Testis (tissue), 2 donors: ENCODE measurements around the gene EIF4E.

Source experiments
- POLR2A ChIP-seq: fragments of 450-650 bp; IDR thresholded peaks from one replicate; pipeline ENCODE4 v1.6.1; 2017; ENCODE audit warnings: antibody characterized with exemption, mild to moderate bottlenecking, moderate library complexity
- TF ChIP-seq, protein P1 (sequence below), 3 experiments: fragments of 450-650 bp in 2 of 3; fragments of 200-600 bp in 1 of 3; sonication (generic) in 1 of 3; IDR thresholded peaks; one replicate each; pipeline ENCODE4 v1.5.1; 2016 to 2019; ENCODE audit warnings: antibody characterized with exemption in 3 of 3, mild to moderate bottlenecking in 2 of 3, moderate library complexity in 1 of 3

DNA sequence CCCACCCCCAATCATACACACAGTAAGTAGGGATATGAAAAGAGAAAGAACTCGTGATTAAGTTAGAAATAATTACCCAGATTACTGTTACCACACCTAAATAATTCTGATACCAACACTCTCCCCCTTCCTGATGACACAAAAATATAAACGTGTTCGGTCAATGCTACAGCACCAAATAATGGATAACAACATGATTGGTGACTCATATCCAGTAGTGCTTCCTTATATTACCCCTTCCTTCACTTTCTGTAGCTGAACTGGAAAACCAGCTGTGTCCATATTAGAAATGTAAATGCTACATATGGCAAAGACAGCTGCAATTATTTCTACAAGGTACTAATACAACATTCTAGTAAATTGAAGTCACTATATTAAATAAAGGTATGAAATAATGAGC lies 20.8 kb downstream of the EIF4E start:
- TF ChIP-seq, protein P1, sequence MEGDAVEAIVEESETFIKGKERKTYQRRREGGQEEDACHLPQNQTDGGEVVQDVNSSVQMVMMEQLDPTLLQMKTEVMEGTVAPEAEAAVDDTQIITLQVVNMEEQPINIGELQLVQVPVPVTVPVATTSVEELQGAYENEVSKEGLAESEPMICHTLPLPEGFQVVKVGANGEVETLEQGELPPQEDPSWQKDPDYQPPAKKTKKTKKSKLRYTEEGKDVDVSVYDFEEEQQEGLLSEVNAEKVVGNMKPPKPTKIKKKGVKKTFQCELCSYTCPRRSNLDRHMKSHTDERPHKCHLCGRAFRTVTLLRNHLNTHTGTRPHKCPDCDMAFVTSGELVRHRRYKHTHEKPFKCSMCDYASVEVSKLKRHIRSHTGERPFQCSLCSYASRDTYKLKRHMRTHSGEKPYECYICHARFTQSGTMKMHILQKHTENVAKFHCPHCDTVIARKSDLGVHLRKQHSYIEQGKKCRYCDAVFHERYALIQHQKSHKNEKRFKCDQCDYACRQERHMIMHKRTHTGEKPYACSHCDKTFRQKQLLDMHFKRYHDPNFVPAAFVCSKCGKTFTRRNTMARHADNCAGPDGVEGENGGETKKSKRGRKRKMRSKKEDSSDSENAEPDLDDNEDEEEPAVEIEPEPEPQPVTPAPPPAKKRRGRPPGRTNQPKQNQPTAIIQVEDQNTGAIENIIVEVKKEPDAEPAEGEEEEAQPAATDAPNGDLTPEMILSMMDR (IDR thresholded peaks at IDR 0.05), result no peak
- no peak for TF ChIP-seq POLR2A
